GM15510 (cell line): Measurements from ENCODE around the gene PFAS.

Source experiments
- POLR2A ChIP-seq: IDR thresholded peaks from 3 replicates; pipeline ENCODE4 v1.6.1; 2011; ENCODE audit warnings: borderline replicate concordance; ENCODE audit not compliant: insufficient read length; ENCODE audit errors: extremely low read depth

PFAS gene

GRCh38 chr17:8300226-8300625 lies 51.1 kb downstream of the PFAS start:
- no peak for TF ChIP-seq POLR2A

DNA sequence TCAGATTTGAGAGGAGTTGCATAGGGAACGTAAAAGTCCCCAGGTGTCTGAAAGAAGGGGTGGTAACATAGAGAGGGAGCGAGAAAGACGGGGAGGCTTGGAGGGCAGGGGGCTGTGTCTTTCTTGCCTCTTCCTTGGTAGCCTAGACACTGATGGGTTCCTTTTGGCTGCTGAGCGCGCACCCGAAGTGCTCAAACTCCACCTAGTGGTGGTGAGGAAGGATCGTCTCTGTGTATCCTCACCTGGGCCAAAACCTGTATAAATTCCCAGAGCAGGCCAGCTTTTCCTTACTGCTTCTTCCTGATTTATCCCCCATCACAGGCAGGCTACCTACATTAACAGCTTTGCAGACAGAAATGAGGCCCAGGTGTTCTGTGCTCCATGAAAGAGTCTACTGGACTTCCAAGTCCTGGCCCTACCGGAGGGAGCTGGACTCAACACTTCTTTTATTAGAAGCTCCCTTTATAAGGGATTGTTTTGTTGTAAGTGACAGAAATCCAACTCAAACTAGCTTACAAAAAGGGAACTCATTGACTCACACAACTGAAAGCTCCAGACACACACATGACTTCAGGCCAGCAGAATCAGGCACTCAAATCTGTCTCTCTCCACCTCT lies 51.6 kb downstream of the PFAS start:
- TF ChIP-seq POLR2A: no peak

DNA sequence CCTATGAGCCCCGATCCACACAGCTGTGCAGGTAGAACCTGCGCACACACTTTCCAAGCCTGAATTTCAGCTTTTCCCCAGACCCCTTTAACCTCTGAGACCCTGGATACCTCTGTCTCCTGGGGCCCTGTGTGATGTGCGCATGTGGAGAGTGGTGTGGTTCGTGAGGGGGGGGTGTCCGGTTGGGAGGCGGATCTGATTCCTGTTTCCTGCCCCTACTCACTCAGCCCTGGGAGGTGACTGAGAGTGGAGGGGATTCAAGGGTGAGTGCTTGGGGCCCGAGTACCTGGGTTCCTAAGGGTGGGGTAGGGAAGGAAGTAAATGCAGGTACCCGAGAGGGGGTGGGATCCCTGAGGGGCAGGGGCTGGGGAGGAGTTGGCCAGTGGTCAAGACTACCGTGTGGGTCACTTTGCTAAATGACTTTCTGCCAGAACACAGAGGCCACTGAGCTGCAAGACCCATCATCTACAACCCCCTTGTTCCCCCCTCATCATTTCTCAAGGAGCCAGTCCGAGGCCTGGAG lies 61.6 kb downstream of the PFAS start:
- no peak for TF ChIP-seq POLR2A

- TF ChIP-seq POLR2A: no peak
Observed at GRCh38 chr17:8311131-8311790, 62.2 kb downstream of the PFAS start.

GRCh38 chr17:8312251-8312650 lies 63.2 kb downstream of the PFAS start:
- no peak for TF ChIP-seq POLR2A

DNA sequence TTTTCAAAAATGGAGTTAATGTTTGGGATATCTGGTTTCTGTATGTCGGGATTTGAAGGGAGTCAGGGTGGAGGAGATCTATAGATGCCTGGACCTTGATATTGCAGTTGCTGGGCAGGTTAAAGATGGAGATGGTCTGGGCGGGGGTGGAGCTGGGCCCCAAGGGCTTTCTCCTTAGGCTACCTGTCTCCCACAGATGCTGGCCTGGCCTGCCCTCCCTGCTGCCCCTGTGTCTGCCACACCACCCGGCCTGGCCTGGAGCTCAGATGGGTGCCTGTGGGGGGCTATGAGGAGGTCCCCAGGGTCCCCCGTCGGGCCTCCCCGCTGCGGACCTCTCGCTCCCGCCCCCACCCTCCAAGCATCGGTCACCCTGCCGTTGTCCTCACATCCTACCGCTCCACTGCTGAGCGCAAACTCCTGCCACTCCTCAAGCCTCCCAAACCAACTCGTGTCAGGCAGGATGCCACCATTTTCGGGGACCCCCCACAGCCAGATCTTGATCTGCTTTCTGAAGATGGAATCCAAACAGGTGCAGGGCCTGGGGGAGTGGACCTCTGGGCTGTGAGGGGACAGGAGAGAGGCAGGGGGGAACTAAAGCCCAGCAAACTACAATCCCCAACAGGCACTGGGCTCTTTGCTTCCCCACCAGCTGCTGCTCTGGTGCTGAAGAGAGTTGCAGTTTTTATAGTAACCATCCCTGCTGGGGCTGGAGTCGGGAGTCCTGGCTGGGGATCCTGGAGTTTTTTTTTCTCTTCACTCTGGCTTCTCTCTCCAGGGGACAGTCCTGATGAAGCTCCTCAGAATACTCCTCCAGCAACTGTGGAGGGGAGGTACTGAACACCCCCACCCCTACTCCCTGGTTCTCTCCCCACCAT lies 63.9 kb downstream of the PFAS start:
- TF ChIP-seq POLR2A: no peak

DNA sequence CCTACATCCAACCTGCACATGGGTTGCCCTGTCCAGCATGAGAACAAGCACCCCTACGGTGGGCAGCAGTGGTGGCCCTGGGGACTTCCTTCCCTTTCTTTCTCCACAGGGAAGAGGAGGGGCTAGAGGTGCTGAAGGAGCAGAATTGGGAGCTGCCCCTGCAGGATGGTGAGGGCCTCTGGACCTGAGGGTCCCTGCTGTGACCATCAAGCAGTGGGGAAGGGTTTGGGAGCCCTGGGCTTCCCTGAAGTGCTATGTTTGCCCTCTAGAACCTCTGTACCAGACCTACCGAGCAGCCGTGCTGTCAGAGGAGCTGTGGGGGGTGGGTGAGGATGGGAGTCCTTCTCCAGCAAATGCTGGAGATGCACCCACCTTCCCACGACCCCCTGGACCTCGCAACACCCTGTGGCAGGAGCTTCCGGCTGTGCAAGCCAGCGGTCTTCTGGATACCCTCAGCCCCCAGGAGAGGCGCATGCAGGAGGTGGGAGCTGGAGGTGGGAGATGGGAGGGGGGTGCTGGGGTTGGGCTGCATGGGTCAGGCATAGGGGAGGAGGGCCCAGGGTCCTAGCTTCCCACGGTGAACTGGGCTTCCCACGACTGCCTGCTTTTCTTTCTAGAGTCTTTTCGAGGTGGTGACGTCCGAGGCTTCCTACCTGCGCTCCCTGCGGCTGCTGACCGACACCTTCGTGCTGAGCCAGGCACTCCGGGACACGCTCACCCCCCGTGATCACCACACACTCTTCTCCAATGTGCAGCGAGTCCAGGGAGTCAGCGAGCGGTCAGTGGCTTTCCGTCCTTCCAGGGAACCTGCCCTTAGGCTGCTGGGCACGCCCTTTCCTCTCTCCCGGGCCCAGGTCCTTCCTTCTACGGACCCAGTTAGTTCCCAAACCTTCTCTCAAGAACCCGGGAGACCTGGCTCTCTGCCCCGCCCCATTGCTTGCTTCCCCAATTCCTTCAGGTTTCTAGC lies 66.0 kb downstream of the PFAS start:
- no peak for TF ChIP-seq POLR2A

- no peak for TF ChIP-seq POLR2A
Observed at GRCh38 chr17:8315764-8316217, 66.7 kb downstream of the PFAS start.

GRCh38 chr17:8318010-8318935 lies 69.2 kb downstream of the PFAS start:
- TF ChIP-seq POLR2A: no peak
